NCI-H2196 (cell line): Measurements from ENCODE around the gene PPP6R2.
"Not testable (repeated sequence)": the region's sequence is repeated elsewhere in the genome, so short reads cannot be mapped to it uniquely, and the experiment has no call there.

ENCODE experiments used
- DNase-seq: peaks from one replicate; lab custom pipeline; 2025; ENCODE audit not compliant: unreplicated experiment; lab: John Stamatoyannopoulos, UW

Gene PPP6R2

GRCh38 chr22:50341977-50342650 is 1.0 kb upstream of the PPP6R2 start:
- DNase-seq: peak; percentile 76

GRCh38 chr22:50343541-50343935 is 411 bp downstream of the PPP6R2 start:
- no peak for DNase-seq

- DNase-seq: no peak
Measured at GRCh38 chr22:50346470-50346869, 3.3 kb downstream of the PPP6R2 start.

- no peak for DNase-seq
Measured at GRCh38 chr22:50347157-50347556, 4.0 kb downstream of the PPP6R2 start.

GRCh38 chr22:50348058-50348457 is 4.9 kb downstream of the PPP6R2 start:
- DNase-seq: no peak

- no peak for DNase-seq
Measured at GRCh38 chr22:50356186-50356585, 13.1 kb downstream of the PPP6R2 start.

DNA sequence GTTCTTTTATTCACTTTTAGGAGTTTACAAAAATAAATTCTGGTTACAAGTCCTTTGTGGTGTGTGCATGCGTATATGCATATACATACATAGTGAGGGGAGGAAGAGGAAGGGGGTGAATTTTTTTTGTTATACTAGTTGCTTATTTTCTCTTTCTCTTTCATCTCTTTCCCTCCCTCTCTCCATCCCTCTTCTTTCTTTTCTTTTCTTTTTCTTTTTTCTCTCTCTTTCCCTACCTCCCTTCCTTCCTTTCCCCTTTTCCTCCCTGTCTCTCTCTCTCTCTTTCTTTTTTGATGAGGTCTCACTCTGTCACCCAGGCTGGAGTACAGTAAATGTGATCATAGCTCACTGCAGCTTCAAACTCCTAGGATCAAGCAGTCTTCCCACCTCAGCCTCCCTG is 14.1 kb downstream of the PPP6R2 start:
- DNase-seq: no peak

GRCh38 chr22:50357756-50358155 is 14.6 kb downstream of the PPP6R2 start:
- no peak for DNase-seq

DNA sequence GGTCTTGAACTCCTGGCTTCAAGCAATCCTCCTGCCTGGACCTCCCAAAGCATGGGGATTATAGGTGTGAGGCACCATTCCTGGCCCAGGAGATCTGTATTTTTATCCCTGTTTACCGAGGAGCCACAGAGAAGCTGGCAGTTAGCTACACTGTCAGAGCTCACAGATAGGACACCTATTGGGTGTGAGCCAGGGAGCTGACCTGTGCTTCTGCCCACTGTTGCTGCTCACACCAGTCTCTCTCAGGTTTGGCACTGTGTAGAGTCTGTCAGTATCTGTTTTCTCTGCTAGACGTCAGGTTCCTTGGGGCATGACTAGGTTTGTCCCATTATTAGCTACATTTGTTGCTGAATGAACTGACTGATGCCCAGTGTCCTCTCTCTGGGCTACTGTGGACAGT is 17.5 kb downstream of the PPP6R2 start:
- DNase-seq: no peak

GRCh38 chr22:50361222-50361621 is 18.1 kb downstream of the PPP6R2 start:
- no peak for DNase-seq

GRCh38 chr22:50361688-50362087 is 18.6 kb downstream of the PPP6R2 start:
- DNase-seq: no peak

DNA sequence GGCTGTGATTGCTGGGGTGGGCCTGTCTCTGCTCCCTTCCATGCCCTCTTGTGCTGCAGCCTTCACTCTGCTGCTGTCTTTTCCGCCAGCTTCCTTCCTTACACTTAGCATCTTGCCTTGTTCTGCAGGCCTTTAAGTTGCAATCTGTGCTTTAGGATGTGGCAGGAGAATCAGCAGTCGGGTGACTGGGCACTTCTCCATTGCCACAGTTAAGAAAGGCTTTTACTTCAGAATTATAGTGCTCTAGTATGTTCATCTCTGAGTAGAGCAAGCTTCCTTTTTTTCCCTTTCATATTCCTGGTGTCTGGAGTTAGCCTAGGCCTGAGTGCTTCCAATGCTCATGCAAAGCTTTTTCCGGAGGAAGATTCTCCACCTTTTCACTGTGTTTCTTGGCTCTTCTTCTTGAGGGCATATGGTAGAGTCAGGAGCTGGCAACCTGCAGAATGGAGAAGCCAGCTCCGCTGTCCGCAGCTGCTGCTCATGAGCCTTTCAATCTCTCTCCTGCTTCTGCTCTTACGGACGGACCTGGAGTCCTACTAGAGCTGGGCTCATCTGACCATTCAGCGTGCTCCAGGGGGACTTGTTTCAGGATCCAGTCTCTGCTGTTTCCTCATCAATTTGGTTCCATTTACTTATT is 20.2 kb downstream of the PPP6R2 start:
- DNase-seq: no peak

DNA sequence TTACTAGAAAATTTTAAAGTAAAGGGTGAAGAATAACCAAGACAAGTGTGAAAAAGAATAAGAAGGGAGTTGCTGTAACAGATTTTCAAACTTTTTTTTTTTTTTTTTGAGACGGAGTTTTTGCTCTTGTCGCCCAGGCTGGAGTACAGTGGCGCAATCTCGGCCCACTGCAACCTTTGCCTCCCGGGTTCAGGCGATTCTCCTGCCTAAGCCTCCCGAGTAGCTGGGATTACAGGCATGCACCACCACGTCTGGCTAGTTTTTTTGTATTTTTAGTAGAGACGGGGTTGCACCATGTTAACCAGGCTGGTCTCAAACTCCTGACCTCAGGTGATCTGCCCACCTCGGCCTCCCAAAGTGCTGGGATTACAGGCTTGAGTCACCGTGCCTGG is 20.7 kb downstream of the PPP6R2 start:
- DNase-seq: not testable (repeated sequence)

GRCh38 chr22:50367778-50368500 is 24.8 kb downstream of the PPP6R2 start:
- DNase-seq: no peak

DNA sequence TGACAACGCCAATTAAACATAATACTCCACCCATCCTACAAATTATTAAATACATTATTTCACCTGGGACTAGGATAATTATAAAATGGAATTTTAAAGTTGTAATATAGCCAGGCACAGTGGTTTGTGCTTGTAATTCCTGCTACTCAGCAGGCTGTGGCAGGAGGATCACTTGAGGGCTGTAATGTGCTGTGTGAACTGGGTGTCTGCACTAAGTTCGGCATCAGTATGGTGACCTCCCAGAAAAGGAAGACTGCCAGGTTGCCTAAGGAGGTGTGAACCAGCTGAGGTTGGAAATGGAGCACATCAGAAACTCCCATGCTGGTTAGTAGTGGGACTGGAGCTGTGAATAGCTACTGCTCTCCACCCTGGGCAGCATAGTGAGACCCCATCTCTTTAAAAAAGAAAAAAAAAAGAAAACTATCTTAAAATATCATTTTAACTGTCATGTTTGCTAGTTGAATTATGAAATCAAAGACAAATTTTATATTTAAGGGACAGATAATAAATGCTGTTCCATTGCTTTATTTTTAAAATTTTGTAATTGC is 28.0 kb downstream of the PPP6R2 start:
- no peak for DNase-seq

GRCh38 chr22:50376085-50376651 is 33.0 kb downstream of the PPP6R2 start:
- no peak for DNase-seq

GRCh38 chr22:50381021-50381555 is 38.0 kb downstream of the PPP6R2 start:
- DNase-seq: not testable (repeated sequence)

DNA sequence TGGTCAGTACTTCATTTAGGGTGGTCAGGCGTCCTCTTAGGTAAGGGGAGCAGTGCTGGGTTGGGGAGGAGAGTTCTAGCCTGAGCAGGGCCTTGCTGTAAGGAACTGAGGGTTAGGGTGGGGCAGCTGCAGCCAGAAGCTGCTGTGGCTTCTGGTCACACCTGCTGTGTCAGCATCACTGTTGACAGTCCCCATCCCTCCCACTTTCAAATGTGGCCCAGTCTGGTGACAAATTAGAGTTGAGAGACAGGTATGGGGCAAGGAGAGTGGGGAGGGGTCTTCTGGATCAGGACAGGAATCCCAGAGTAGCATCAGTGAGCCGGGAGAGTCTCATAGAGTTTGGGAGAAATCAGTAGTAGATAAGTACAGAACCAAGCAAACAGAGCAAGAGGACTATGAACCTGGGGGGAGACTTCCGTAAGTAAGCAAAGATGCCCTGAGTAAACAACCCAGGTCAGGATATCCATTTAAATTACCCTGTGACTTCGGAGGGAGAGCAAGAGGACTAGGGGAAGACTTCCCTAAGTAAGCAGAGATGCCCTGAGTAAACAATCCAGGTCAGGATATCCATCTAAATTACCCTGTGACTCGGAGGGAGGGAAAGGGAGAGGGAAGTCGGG is 53.7 kb downstream of the PPP6R2 start:
- DNase-seq: no peak

- not testable (repeated sequence) for DNase-seq
Measured at GRCh38 chr22:50397371-50398060, 54.4 kb downstream of the PPP6R2 start.
